Peyer's patch (tissue), 4 donors: ENCODE data around the gene IL12A.

ENCODE experiments used
- CTCF ChIP-seq, 6 experiments: fragments of 450-650 bp in 4 of 6; fragments of 200-600 bp in 2 of 6; sonication (generic) in 1 of 6; IDR thresholded peaks; one replicate each; pipeline ENCODE4 v1.5.1; 2017 to 2019; ENCODE audit warnings: antibody characterized with exemption in 6 of 6, mild to moderate bottlenecking in 3 of 6, moderate library complexity in 1 of 6
- POLR2A ChIP-seq, 2 donors: fragments of 450-650 bp; IDR thresholded peaks; one replicate each; pipeline ENCODE4 v1.5.1; 2017; ENCODE audit warnings: antibody characterized with exemption in 2 of 2, mild to moderate bottlenecking in 2 of 2, moderate library complexity in 2 of 2

- TF ChIP-seq CTCF (IDR thresholded peaks at IDR 0.05) (no peak), POLR2A (IDR thresholded peaks at IDR 0.05) (no peak)
These were observed 8.3 kb downstream of the IL12A start for GRCh38 chr3:159996959-159997358.
